Keratinocyte (primary cell): Measurements from ENCODE around the gene OLFM2.

ENCODE experiments used
- EZH2 ChIP-seq: IDR thresholded peaks from one replicate; pipeline ENCODE4 v1.6.1; 2012; ENCODE audit warnings: inconsistent platforms, mild to moderate bottlenecking, low read length, moderate library complexity
- TF ChIP-seq, protein P1 (sequence below), 3 experiments: IDR thresholded peaks in 1 of 3; conservative IDR thresholded peaks in 1 of 3; optimal IDR thresholded peaks in 1 of 3; 2 replicates in 2 of 3; 3 replicates in 1 of 3; pipeline versions ENCODE3 to v1.5.1; 2011; ENCODE audit warnings: low read length in 3 of 3, mild to moderate bottlenecking in 3 of 3, moderate library complexity in 2 of 3, control low read depth in 1 of 3, inconsistent platforms in 1 of 3; ENCODE audit not compliant: insufficient read depth in 2 of 3; ENCODE audit errors: extremely low read depth in 1 of 3

DNA sequence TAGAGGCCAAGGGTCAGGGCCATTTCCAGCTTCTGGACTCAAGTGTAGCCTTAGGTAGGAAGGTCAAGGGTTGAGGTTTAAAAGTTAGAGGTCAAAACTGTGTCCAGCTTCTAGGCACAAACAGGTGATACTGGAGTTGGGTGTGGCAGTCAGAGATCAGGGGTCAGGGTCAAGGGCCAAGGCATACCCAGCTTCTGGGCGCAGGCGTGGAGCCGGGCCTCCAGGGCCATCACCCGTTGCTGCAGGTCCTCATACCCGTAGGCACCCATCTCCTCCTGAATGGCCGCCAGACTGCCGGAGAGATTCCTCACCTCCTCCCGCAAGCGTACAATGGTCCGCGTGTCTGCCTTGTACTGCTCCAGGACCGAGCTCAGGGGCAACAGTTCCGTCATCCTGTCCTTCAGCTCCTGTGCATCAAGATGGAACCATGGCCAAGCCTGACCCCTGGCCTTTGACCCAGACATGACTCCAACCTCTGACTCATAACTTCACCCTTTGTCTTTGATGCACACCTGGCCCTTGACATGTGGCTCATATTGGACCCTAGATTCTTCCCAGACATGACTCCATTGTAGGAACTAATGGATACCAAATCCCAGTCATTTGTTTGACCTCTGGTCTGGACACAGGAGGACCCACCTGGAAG, 79.1 kb downstream of the OLFM2 start:
- TF ChIP-seq, protein P1, sequence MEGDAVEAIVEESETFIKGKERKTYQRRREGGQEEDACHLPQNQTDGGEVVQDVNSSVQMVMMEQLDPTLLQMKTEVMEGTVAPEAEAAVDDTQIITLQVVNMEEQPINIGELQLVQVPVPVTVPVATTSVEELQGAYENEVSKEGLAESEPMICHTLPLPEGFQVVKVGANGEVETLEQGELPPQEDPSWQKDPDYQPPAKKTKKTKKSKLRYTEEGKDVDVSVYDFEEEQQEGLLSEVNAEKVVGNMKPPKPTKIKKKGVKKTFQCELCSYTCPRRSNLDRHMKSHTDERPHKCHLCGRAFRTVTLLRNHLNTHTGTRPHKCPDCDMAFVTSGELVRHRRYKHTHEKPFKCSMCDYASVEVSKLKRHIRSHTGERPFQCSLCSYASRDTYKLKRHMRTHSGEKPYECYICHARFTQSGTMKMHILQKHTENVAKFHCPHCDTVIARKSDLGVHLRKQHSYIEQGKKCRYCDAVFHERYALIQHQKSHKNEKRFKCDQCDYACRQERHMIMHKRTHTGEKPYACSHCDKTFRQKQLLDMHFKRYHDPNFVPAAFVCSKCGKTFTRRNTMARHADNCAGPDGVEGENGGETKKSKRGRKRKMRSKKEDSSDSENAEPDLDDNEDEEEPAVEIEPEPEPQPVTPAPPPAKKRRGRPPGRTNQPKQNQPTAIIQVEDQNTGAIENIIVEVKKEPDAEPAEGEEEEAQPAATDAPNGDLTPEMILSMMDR (optimal IDR thresholded peaks at IDR 0.05 in 1 of 3, IDR thresholded peaks at IDR 0.05 in 1 of 3, conservative IDR thresholded peaks at IDR 0.05 in 1 of 3; ENCODE audit: extremely low read depth in 1 of 3, insufficient read depth in 2 of 3, low read length in 3 of 3): no peak
- TF ChIP-seq EZH2: no peak
